Heart right ventricle (tissue), 16 donors: ENCODE measurements around the gene MYO9A. TPM values are rescaled to one million over a fixed set of nuclear protein-coding genes. Genes with fewer than 3 reads are reported as not detected.

Experiments
- ATAC-seq, 8 donors: fragments of 200-7000 bp; cut with Tn5 transposase; one replicate each; pipeline ENCODE4 v1.9.1; 2020; ENCODE audit warnings: mild to moderate bottlenecking in 8 of 8, moderate library complexity in 8 of 8, moderate number of reproducible peaks in 1 of 8
- DNase-seq, 2 donors: peaks; one replicate each; pipeline ENCODE4 v3.0.0-alpha.2; 2020
- H3K27ac ChIP-seq, 10 donors: fragments of 200-600 bp; sonication (generic) in 2 of 10; one replicate each; pipeline versions ENCODE4 v1.5.0 to v1.8.0; 2020 to 2022; ENCODE audit warnings: mild to moderate bottlenecking in 3 of 10
- H3K27me3 ChIP-seq, 7 donors: fragments of 200-600 bp; one replicate each; pipeline ENCODE4 v1.8.0; 2021 to 2022; ENCODE audit warnings: mild to moderate bottlenecking in 2 of 7
- H3K36me3 ChIP-seq, 9 donors: fragments of 200-600 bp; sonication (generic) in 1 of 9; one replicate each; pipeline versions ENCODE4 v1.5.0 to v1.8.0; 2020 to 2022; ENCODE audit warnings: mild to moderate bottlenecking in 2 of 9
- H3K4me1 ChIP-seq, 9 donors: fragments of 200-600 bp; sonication (generic) in 1 of 9; one replicate each; pipeline versions ENCODE4 v1.5.0 to v1.8.0; 2020 to 2022; ENCODE audit warnings: mild to moderate bottlenecking in 4 of 9
- H3K4me3 ChIP-seq, 10 donors: fragments of 200-600 bp; sonication (generic) in 2 of 10; one replicate each; pipeline versions ENCODE4 v1.5.0 to v1.8.0; 2020 to 2022; ENCODE audit warnings: mild to moderate bottlenecking in 7 of 10, moderate library complexity in 2 of 10
- H3K9me3 ChIP-seq, 11 donors: fragments of 200-600 bp in 10 of 11; sonication (generic) in 2 of 11; one replicate each; pipeline versions ENCODE4 v1.5.0 to v1.8.0; 2013 to 2022; ENCODE audit warnings: mild to moderate bottlenecking in 2 of 11, control low read depth in 1 of 11, moderate library complexity in 1 of 11
- WGBS, 2 donors: extraction: QIAGEN DNeasy Blood & Tissue Kit; methylation state at CpG; one replicate each; pipeline ENCODE4 v1.1.7; 2013; ENCODE audit warnings: inconsistent platforms in 1 of 2; 5-methylcytosine and 5-hydroxymethylcytosine counted together
- intact Hi-C, 10 donors: fragments of 100-400 bp; cut with DNase I; formaldehyde crosslinking; loops; one replicate each; pipeline versions ENCODE4 v1.11.1 to v1.14.2; 2022
- polyA plus RNA-seq, 2 donors: library from polyadenylated mRNA; stranded (reverse); fragments of 200-250 nt; gene quantifications; one replicate each; pipeline ENCODE4 v1.2.3, GENCODE V29; 2013
- total RNA-seq, 10 donors: library from RNA; stranded (reverse); fragmentation: NEBNext Ultra II Directional in 3 of 10; extraction: Animal tissue kit (Norgen Biotek cat#: 25700) in 3 of 10; gene quantifications; one replicate each; pipeline versions ENCODE4 v1.2.1 to v1.2.4, GENCODE V29; 2021 to 2023
- TF ChIP-seq, protein P1 (sequence below), 9 donors: fragments of 200-600 bp; sonication (generic) in 2 of 9; IDR thresholded peaks; one replicate each; pipeline versions ENCODE4 v1.5.0 to v1.8.0; 2021 to 2022; ENCODE audit warnings: antibody characterized with exemption in 9 of 9, mild to moderate bottlenecking in 5 of 9, moderate library complexity in 1 of 9
- donor health status: Arrhythmogenic right ventricular cardiomyopathy.
- donor health status: ischemic (EF 13 %, LVEDD 7.1; RV severe dilation, severe dysfunction).
- donor health status: healthy with polysubstance abuse.
- donor health status: DM: no; HTN: yes; CAD: no.
- donor health status: DM: no; HTN: no; CAD: no.
- donor health status: ischemic (EF 25% LVEDD 6.9; RV normal size, moderate dysfunction).
- donor health status: ischemic (EF 25% LVEDD 5.7; RV mildly dilated, moderate dysfunction).
- donor health status: healthy.
- donor health status: DM: yes; HTN: yes; CAD: no.
- donor health status: Ischemic cardiomyopathy.
- donor health status: ischemic (EF 35%, LVEDD 5.7; RV mildly dilated, moderate dysfunction).
- donor health status: nonischemic (EF 11% LVEDD 7.7; RV severe dilation, severe dysfunction).
- donor health status: DM: yes; HTN: yes; CAD: no.
- donor health status: PGD.
- donor health status: ischemic (EF 29% LVEDD 5.4; RV normal size, mild dysfunction).
- donor health status: nonischemic (EF 23%, LVEDD 6.1; RV moderate dilation, normal function).

The MYO9A gene
- total and polyA plus RNA-seq, 12 donors: 3.7 to 36.9 (median 28.7) TPM

DNA sequence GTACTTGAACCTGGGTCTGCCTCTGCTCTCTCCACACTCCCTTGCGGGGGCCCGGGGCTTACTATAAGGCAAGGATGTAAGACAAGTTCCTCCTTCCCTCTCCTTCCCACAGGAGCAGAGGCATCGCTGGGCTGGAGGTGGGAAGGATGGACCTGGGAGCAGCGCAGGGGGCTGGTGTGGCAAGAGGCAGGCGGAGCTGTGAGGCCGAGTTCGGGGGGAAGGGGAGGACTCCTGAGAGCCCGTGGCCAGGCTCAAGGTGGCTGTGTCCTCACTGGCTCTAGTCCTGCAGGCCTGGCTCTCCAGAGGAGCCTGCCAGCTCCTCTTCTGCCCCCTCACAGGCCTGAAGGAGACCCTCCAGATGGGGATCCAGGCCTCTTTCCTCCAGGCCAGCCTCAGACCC is 308.6 kb downstream of the MYO9A start:
- TF ChIP-seq, protein P1, sequence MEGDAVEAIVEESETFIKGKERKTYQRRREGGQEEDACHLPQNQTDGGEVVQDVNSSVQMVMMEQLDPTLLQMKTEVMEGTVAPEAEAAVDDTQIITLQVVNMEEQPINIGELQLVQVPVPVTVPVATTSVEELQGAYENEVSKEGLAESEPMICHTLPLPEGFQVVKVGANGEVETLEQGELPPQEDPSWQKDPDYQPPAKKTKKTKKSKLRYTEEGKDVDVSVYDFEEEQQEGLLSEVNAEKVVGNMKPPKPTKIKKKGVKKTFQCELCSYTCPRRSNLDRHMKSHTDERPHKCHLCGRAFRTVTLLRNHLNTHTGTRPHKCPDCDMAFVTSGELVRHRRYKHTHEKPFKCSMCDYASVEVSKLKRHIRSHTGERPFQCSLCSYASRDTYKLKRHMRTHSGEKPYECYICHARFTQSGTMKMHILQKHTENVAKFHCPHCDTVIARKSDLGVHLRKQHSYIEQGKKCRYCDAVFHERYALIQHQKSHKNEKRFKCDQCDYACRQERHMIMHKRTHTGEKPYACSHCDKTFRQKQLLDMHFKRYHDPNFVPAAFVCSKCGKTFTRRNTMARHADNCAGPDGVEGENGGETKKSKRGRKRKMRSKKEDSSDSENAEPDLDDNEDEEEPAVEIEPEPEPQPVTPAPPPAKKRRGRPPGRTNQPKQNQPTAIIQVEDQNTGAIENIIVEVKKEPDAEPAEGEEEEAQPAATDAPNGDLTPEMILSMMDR (IDR thresholded peaks at IDR 0.05): no peak
- no peak for ATAC-seq
- Histone ChIP-seq H3K27me3 (peaks cover 0 to 3% (median 0%) of the 10 kb centered on the region in 7 donors), H3K4me1 (peaks cover 0 to 28% (median 16%) of the 10 kb centered on the region in 9 donors), H3K4me3 (no peak overlapping the region), H3K36me3 (no peaks in the 10 kb centered on the region), H3K9me3 (no peaks in the 10 kb centered on the region), H3K27ac (no peak overlapping the region)
- WGBS, 2 donors: 76 to 84% methylated on average over 6 to 8 of the region's 8 CpGs
- intact Hi-C loops: loop anchor here in 4 of 10 donors (10.0 kb wide), 5 partner anchors 65 to 695 kb away; partner anchors contain the start of gene THSD4 (in 1 of the 4)
- DNase-seq: no peak

DNA sequence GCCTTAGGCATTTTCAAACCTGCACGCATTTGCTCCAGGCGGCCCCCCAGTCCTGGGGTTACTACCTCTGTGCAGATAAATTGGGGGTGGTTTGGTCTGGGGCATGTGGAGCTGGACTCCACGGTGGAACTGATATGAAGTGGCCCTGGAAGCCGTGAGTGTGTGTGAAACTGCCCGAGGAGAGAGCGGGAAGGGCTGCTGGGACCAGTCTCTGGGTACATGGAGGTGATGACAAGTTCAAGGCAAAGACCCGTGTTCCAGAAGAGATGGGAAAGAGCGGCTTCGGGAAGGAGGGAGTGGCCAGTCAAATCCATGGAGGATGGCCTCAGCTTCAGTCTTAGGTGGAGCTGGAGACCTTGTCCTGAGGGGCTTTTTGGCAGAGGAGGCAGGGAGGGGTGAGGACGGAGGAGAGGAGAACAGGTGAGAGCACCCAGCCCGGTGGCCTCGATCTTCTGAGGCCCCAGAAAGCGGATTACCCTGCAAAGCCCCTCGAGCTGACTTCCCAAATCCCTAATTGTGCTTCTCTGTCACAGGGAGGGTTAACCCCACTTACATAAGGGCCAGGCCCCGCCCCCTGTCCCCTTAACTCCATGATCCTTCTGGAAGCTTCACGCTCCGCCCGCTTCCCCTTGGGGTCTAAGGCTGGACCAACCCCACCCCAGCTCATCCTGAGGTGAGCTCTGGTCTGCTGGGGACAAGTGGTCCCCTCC is 309.5 kb downstream of the MYO9A start:
- Histone ChIP-seq H3K36me3 (no peaks in the 10 kb centered on the region), H3K4me1 (peaks cover 0 to 30% (median 16%) of the 10 kb centered on the region in 9 donors), H3K27ac (no peak overlapping the region), H3K9me3 (no peaks in the 10 kb centered on the region), H3K27me3 (peaks cover 0 to 3% (median 0%) of the 10 kb centered on the region in 7 donors), H3K4me3 (peak overlapping the region in 1 of 10 donors; percentile 29)
- TF ChIP-seq, protein P1 (IDR thresholded peaks at IDR 0.05): no peak
- intact Hi-C loops: loop anchor here in 4 of 10 donors (10.0 kb wide), 5 partner anchors 64 to 694 kb away; partner anchors contain the start of gene THSD4 (in 1 of the 4)
- ATAC-seq: peak in 5 of 8 donors; percentile 35 to 72 (median 56)
- 52 to 63% methylated on average over 18 of the region's 18 CpGs for WGBS, 2 donors
- no peak for DNase-seq

DNA sequence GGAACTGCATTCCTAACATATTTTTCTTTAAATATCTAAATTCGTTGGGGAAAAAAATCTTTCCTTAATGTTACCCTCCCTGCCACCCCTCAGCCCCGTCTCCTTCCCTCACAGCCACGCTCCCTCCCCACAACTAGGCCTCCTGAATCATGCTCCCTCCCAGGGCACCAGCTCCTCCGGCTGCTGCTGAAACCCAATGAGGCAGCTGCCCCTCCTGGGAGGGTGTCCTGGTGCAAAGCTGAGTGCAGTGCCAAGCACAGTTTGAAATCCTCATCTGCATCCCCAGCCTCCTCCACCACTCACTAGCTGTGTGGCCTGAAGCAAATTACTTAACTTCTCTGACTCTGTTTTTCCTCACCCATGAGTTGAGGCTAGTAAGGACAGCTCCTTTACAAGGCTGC is 310.3 kb downstream of the MYO9A start:
- Histone ChIP-seq H3K27ac (no peak overlapping the region), H3K9me3 (no peaks in the 10 kb centered on the region), H3K4me1 (peaks cover 0 to 28% (median 16%) of the 10 kb centered on the region in 9 donors), H3K27me3 (peaks cover 0 to 3% (median 0%) of the 10 kb centered on the region in 7 donors), H3K4me3 (peak overlapping the region in 1 of 10 donors; percentile 29), H3K36me3 (no peaks in the 10 kb centered on the region)
- WGBS, 2 donors: 38 to 40% methylated on average over 4 of the region's 4 CpGs
- ATAC-seq: peak in 1 of 8 donors; percentile 2
- intact Hi-C loops: loop anchor here in 4 of 10 donors (10.0 kb wide), 5 partner anchors 63 to 693 kb away; partner anchors contain the start of gene THSD4 (in 1 of the 4)
- no peak for DNase-seq
- TF ChIP-seq, protein P1 (IDR thresholded peaks at IDR 0.05): no peak

DNA sequence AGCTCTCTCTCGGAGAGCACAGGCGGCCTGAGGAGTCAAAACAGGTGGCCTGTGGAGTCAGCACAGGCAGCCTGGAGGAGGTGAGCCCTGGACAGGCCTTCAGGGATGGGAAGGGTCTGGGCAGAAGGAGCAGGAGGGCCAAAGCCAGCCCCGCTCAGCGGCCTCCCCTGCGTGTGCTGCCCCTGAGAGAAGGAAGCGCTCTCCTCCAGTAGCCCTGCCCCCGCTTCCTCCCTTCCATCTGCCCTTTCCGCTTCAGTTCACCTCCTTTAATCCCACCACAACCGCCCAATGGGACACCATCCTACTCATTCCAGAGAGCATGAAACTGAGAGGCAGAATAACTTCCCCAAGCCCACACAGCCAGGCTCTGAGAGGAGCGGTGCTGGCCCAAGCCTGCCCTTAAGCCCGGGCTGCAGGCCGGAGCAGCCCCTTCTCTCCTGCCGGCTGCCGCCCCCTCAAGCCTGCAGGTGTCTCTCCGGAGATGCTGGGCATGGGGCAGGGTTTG is 310.8 kb downstream of the MYO9A start:
- intact Hi-C loops: loop anchor here in 4 of 10 donors (10.0 kb wide), 5 partner anchors 62 to 692 kb away; partner anchors contain the start of gene THSD4 (in 1 of the 4)
- H3K9me3 ChIP-seq: no peaks in the 10 kb centered on the region
- H3K27me3 ChIP-seq: peaks cover 0 to 3% (median 0%) of the 10 kb centered on the region in 7 donors
- H3K4me3 ChIP-seq: no peak overlapping the region
- H3K4me1 ChIP-seq: peaks cover 0 to 27% (median 13%) of the 10 kb centered on the region in 9 donors
- WGBS, 2 donors: 71 to 76% methylated on average over 15 of the region's 15 CpGs
- H3K27ac ChIP-seq: no peak overlapping the region
- DNase-seq: no peak
- no peak for ATAC-seq
- no peaks in the 10 kb centered on the region for H3K36me3 ChIP-seq
- TF ChIP-seq, protein P1 (IDR thresholded peaks at IDR 0.05): no peak
